ENCODE measurements around the gene ZC2HC1B. TPM values are rescaled to one million over a fixed set of nuclear protein-coding genes. Genes with fewer than 3 reads are reported as not detected.

ZC2HC1B gene
- total and polyA plus RNA-seq, 10 of the 15 experiments (the other 5 are each of a cell fraction or from before 2014, with no cell fraction given), result 0.09 to 0.36 (median 0.31) TPM; not detected in 5

DNA sequence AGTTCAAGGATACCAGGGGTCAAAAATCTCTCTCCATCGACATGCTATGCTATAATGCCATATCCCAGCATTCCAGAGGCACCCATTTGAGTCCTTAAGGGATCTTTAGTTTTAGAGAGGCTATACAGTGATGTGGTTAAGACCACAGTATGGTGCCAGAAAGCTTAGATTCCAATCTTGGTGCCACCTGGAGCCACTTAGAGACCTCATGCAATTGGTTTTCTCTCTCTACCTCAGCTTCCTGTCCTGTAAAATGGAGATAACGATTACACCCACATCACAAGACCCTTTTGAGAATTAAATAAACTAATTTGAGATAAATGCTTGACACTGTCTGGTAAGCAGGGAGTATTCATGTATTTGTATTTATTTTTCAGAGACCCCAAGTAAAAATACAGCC, 104.8 kb downstream of the ZC2HC1B start:
- in situ Hi-C loops (cut with MboI), result no loop called here
- H3K9ac ChIP-seq (ENCODE audit: control insufficient read depth, insufficient read depth, low read length), result no peak overlapping the region
- 3% methylated on average over 2 of the region's 2 CpGs for WGBS (ENCODE audit: insufficient coverage, insufficient replicate concordance, low lambda C conversion rate, missing lambda C conversion rate)
- no TSS peak for BruUV-seq (replicated peaks)
- H3K27me3 ChIP-seq (replicated peaks in 1 of 2; ENCODE audit: control insufficient read depth in 2 of 2, insufficient read depth in 2 of 2, low read length in 1 of 2), result no peaks in the 10 kb centered on the region
- DNase-seq (ENCODE audit: low read depth, low spot score) (no peak), FAIRE-seq (no peak), ATAC-seq (no peak)
- ChIA-PET CTCF (interaction anchor here (0.6 to 1.3 kb wide), 2 partner anchors 44 to 134 kb away, joined by 3 read pairs; no protein-coding TSS in a partner anchor), POLR2A (no interaction called here), RAD21 (ENCODE audit: unreplicated experiment) (no interaction called here), SMC1A (ENCODE audit: uncharacterized antibody, unreplicated experiment) (no interaction called here)
- H3K4me1 ChIP-seq (ENCODE audit: control insufficient read depth, insufficient read depth, low read length), result no peaks in the 10 kb centered on the region
- H3K27ac ChIP-seq (ENCODE audit: control insufficient read depth, insufficient read depth), result no peak overlapping the region
- H3K4me2 ChIP-seq (ENCODE audit: control insufficient read depth, insufficient read depth), result no peak overlapping the region
- H4K20me1 ChIP-seq (ENCODE audit: control insufficient read depth, insufficient read depth), result no peaks in the 10 kb centered on the region
- no peaks in the 10 kb centered on the region for H3K9me3 ChIP-seq (replicated peaks; ENCODE audit: control insufficient read depth, insufficient read depth, low read length)
- no peak for TF ChIP-seq RCOR1 (conservative IDR thresholded peaks at IDR 0.05; ENCODE audit: low read depth, low read length)
- TF ChIP-seq, protein P1, sequence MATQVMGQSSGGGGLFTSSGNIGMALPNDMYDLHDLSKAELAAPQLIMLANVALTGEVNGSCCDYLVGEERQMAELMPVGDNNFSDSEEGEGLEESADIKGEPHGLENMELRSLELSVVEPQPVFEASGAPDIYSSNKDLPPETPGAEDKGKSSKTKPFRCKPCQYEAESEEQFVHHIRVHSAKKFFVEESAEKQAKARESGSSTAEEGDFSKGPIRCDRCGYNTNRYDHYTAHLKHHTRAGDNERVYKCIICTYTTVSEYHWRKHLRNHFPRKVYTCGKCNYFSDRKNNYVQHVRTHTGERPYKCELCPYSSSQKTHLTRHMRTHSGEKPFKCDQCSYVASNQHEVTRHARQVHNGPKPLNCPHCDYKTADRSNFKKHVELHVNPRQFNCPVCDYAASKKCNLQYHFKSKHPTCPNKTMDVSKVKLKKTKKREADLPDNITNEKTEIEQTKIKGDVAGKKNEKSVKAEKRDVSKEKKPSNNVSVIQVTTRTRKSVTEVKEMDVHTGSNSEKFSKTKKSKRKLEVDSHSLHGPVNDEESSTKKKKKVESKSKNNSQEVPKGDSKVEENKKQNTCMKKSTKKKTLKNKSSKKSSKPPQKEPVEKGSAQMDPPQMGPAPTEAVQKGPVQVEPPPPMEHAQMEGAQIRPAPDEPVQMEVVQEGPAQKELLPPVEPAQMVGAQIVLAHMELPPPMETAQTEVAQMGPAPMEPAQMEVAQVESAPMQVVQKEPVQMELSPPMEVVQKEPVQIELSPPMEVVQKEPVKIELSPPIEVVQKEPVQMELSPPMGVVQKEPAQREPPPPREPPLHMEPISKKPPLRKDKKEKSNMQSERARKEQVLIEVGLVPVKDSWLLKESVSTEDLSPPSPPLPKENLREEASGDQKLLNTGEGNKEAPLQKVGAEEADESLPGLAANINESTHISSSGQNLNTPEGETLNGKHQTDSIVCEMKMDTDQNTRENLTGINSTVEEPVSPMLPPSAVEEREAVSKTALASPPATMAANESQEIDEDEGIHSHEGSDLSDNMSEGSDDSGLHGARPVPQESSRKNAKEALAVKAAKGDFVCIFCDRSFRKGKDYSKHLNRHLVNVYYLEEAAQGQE (IDR thresholded peaks at IDR 0.05; ENCODE audit: low read depth, low read length), result no peak
- no peak for TF ChIP-seq SMAD5 (IDR thresholded peaks at IDR 0.05; ENCODE audit: low read depth)
- TF ChIP-seq EED (IDR thresholded peaks at IDR 0.05; ENCODE audit: low read depth), result no peak
- TF ChIP-seq RELA (IDR thresholded peaks at IDR 0.05; ENCODE audit: borderline replicate concordance, partially characterized antibody), result no peak
- no peak for TF ChIP-seq HDAC6 (IDR thresholded peaks at IDR 0.05; ENCODE audit: unreplicated experiment)
- no peak overlapping the region for H2AFZ ChIP-seq (ENCODE audit: control insufficient read depth, low read depth, low read length)
- intact Hi-C loops (cut with micrococcal nuclease; ENCODE audit: unreplicated experiment), result no loop called here
- H3K79me2 ChIP-seq (ENCODE audit: control insufficient read depth, insufficient read depth, low read length), result no peaks in the 10 kb centered on the region
- H3K36me3 ChIP-seq (ENCODE audit: control insufficient read depth in 2 of 2, insufficient read depth in 2 of 2, low read length in 1 of 2), result peaks cover 0 to 3% of the 10 kb centered on the region in 2 experiments; a peak in 2 of 4 replicates
- no peak overlapping the region for H3K4me3 ChIP-seq
